Measurements from ENCODE around the gene DERA.

The DERA gene

DNA sequence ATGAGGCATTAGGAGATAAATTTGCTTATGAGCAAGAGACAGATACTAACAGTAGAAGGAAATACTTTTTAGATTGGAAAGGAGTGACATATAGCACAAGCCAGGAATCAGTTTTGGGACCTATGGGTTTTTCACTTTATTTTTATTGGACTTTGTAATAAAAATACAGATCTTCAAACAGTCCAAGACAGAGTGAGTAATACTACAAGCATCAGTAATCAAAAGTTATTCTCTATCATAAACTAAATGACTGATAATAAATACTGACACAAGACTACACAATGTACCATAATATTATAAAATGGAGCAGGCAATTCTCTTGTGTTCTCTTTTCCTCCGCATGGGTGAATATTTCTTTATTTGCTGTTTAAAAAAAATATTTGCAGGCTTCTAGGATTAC lies 85.8 kb downstream of the DERA start:
- no peak overlapping the region for H3K4ac ChIP-seq (ENCODE audit: low read length)
- WGBS, 2 donors (ENCODE audit: extremely low coverage in 2 of 2, insufficient read length in 2 of 2, insufficient replicate concordance in 1 of 2) = no CpG with 5 or more reads among the region's 1 CpG
- H3K9ac ChIP-seq (ENCODE audit: low read depth, low read length, poor library complexity) = no peak overlapping the region
- no peak overlapping the region for H2AFZ ChIP-seq (ENCODE audit: low read length)
- no peak overlapping the region for H3K4me2 ChIP-seq (ENCODE audit: insufficient read depth, low read length, poor library complexity, severe bottlenecking)
- peaks cover 2 to 5% of the 10 kb centered on the region in 2 donors for H3K36me3 ChIP-seq (replicated peaks in 1 of 2; ENCODE audit: control insufficient read depth in 2 of 2, insufficient read depth in 2 of 2, low read length in 2 of 2)
- no peak overlapping the region for H3K27ac ChIP-seq (replicated peaks; ENCODE audit: low read length)
- H4K8ac ChIP-seq (ENCODE audit: low read depth, low read length) = no peak overlapping the region
- H3K79me1 ChIP-seq (ENCODE audit: low read depth, low read length) = no peaks in the 10 kb centered on the region
- no peak overlapping the region for H3K4me3 ChIP-seq (ENCODE audit: low read length in 2 of 2)
- no peak overlapping the region for H2BK15ac ChIP-seq (ENCODE audit: low read length)
- no peak for DNase-seq (ENCODE audit: low spot score)
- H3K27me3 ChIP-seq (ENCODE audit: control insufficient read depth in 3 of 3, insufficient read depth in 3 of 3, low read depth in 1 of 3, low read length in 3 of 3) = no peaks in the 10 kb centered on the region
- H4K91ac ChIP-seq (ENCODE audit: low read depth, low read length, poor library complexity) = no peak overlapping the region
- H3K14ac ChIP-seq (ENCODE audit: low read length) = no peak overlapping the region
- no peaks in the 10 kb centered on the region for H3K9me3 ChIP-seq (replicated peaks in 1 of 2; ENCODE audit: control insufficient read depth in 2 of 2, insufficient read depth in 1 of 2, low read depth in 1 of 2, low read length in 2 of 2)
- H2BK12ac ChIP-seq (ENCODE audit: low read length) = no peak overlapping the region
- H2BK120ac ChIP-seq (ENCODE audit: low read depth, low read length) = no peak overlapping the region
- peaks cover 0 to 6% of the 10 kb centered on the region in 2 donors for H3K4me1 ChIP-seq (ENCODE audit: control insufficient read depth in 2 of 2, insufficient read depth in 1 of 2, low read depth in 1 of 2, low read length in 2 of 2)
- H2BK5ac ChIP-seq (ENCODE audit: low read length) = no peak overlapping the region
- no peak overlapping the region for H3K18ac ChIP-seq (ENCODE audit: low read length)
- no peak overlapping the region for H3K23ac ChIP-seq (ENCODE audit: low read depth, low read length, poor library complexity)
- no peak overlapping the region for H2AK5ac ChIP-seq (ENCODE audit: low read depth, low read length)

DNA sequence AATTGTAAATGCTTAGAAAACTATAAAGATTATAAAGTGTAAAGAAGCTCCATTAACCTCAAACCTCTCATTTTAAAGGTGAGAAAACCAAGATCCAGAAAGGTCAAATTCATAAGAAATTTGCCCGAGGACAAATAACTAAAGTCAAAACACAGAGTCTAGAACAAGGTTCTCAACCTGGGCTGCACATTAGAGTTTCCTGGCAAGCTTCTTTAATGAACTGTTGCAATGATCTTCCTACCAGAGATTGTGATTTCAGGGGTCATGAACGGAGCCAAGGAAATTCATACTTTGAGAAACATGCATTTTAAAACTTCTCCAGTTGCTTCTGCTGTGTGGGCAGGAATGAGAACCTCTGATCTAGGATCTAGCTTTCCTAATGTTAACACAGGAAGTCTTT lies 86.8 kb downstream of the DERA start:
- DNase-seq (ENCODE audit: low spot score) = no peak
- Histone ChIP-seq H2AFZ (ENCODE audit: low read length) (no peak overlapping the region), H3K27me3 (ENCODE audit: control insufficient read depth in 3 of 3, insufficient read depth in 3 of 3, low read depth in 1 of 3, low read length in 3 of 3) (no peaks in the 10 kb centered on the region), H3K9ac (ENCODE audit: low read depth, low read length, poor library complexity) (no peak overlapping the region), H3K4me1 (ENCODE audit: control insufficient read depth in 2 of 2, insufficient read depth in 1 of 2, low read depth in 1 of 2, low read length in 2 of 2) (peaks cover 0 to 6% of the 10 kb centered on the region in 2 donors), H2BK15ac (ENCODE audit: low read length) (no peak overlapping the region), H3K14ac (ENCODE audit: low read length) (no peak overlapping the region), H4K8ac (ENCODE audit: low read depth, low read length) (no peak overlapping the region), H3K18ac (ENCODE audit: low read length) (no peak overlapping the region), H3K27ac (replicated peaks; ENCODE audit: low read length) (no peak overlapping the region), H3K4me2 (ENCODE audit: insufficient read depth, low read length, poor library complexity, severe bottlenecking) (no peak overlapping the region), H3K9me3 (replicated peaks in 1 of 2; ENCODE audit: control insufficient read depth in 2 of 2, insufficient read depth in 1 of 2, low read depth in 1 of 2, low read length in 2 of 2) (no peaks in the 10 kb centered on the region), H2BK12ac (ENCODE audit: low read length) (no peak overlapping the region), H3K23ac (ENCODE audit: low read depth, low read length, poor library complexity) (no peak overlapping the region), H2BK5ac (ENCODE audit: low read length) (no peak overlapping the region), H2AK5ac (ENCODE audit: low read depth, low read length) (no peak overlapping the region), H3K4ac (ENCODE audit: low read length) (no peak overlapping the region), H3K36me3 (replicated peaks in 1 of 2; ENCODE audit: control insufficient read depth in 2 of 2, insufficient read depth in 2 of 2, low read length in 2 of 2) (peaks cover 2 to 3% of the 10 kb centered on the region in 2 donors), H3K4me3 (ENCODE audit: low read length in 2 of 2) (no peak overlapping the region), H3K79me1 (ENCODE audit: low read depth, low read length) (no peaks in the 10 kb centered on the region), H2BK120ac (ENCODE audit: low read depth, low read length) (no peak overlapping the region), H4K91ac (ENCODE audit: low read depth, low read length, poor library complexity) (no peak overlapping the region)
- no CpG with 5 or more reads among the region's 2 CpGs for WGBS, 2 donors (ENCODE audit: extremely low coverage in 2 of 2, insufficient read length in 2 of 2, insufficient replicate concordance in 1 of 2)

DNA sequence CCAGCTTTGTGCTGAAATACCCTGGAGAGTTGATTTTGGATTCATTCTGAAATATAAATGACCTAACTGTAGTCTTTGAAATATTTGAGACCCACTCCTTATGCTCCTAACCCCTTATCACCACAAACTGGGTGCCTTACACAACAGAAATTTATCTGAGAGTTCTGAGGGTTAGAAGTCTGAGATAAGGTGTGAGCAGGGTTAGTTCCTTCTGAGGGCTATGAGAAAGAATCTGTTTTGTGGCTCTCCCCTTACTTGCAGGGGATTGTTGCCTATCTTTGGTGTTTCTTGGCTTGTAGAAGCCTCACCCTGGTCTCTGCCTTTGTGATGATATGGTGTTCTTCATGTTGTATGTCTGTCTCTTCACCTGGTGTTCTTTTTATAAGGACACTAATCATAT lies 91.7 kb downstream of the DERA start:
- Histone ChIP-seq H3K4me3 (ENCODE audit: low read length in 2 of 2) (no peak overlapping the region), H3K14ac (ENCODE audit: low read length) (no peak overlapping the region), H3K4ac (ENCODE audit: low read length) (no peak overlapping the region), H2BK15ac (ENCODE audit: low read length) (no peak overlapping the region), H3K27ac (replicated peaks; ENCODE audit: low read length) (no peak overlapping the region), H3K9ac (ENCODE audit: low read depth, low read length, poor library complexity) (no peak overlapping the region), H2BK120ac (ENCODE audit: low read depth, low read length) (no peak overlapping the region), H3K9me3 (replicated peaks in 1 of 2; ENCODE audit: control insufficient read depth in 2 of 2, insufficient read depth in 1 of 2, low read depth in 1 of 2, low read length in 2 of 2) (no peaks in the 10 kb centered on the region), H2AK5ac (ENCODE audit: low read depth, low read length) (no peak overlapping the region), H2BK12ac (ENCODE audit: low read length) (no peak overlapping the region), H3K27me3 (ENCODE audit: control insufficient read depth in 3 of 3, insufficient read depth in 3 of 3, low read depth in 1 of 3, low read length in 3 of 3) (no peaks in the 10 kb centered on the region), H3K18ac (ENCODE audit: low read length) (no peak overlapping the region), H3K36me3 (replicated peaks in 1 of 2; ENCODE audit: control insufficient read depth in 2 of 2, insufficient read depth in 2 of 2, low read length in 2 of 2) (peaks cover 2 to 16% of the 10 kb centered on the region in 2 donors), H4K91ac (ENCODE audit: low read depth, low read length, poor library complexity) (no peak overlapping the region), H3K4me1 (ENCODE audit: control insufficient read depth in 2 of 2, insufficient read depth in 1 of 2, low read depth in 1 of 2, low read length in 2 of 2) (peaks cover 0 to 6% of the 10 kb centered on the region in 2 donors), H4K8ac (ENCODE audit: low read depth, low read length) (no peak overlapping the region), H3K79me1 (ENCODE audit: low read depth, low read length) (no peaks in the 10 kb centered on the region), H3K23ac (ENCODE audit: low read depth, low read length, poor library complexity) (no peak overlapping the region), H3K4me2 (ENCODE audit: insufficient read depth, low read length, poor library complexity, severe bottlenecking) (no peak overlapping the region), H2BK5ac (ENCODE audit: low read length) (no peak overlapping the region), H2AFZ (ENCODE audit: low read length) (no peak overlapping the region)
- no peak for DNase-seq (ENCODE audit: low spot score)

DNA sequence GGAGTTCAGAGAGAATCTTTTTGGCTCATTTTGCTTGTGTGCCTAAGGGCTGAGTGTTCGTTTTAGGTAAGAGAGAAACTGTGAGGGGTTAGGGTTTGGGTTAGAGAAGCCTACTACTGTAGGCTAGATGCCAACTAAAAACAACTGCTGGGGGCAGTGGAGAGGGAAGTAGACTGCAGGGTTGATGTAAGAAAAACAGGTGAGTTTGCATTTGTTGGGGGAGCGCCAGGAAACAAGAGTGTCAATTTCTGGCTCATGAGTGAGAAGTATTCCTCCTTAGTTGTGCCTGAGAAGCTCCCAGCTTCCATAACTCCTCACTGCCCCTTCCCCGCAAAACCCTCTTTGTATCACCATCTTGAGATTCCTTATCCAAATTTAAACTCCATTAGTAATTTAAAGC lies 92.3 kb downstream of the DERA start:
- H2AFZ ChIP-seq (ENCODE audit: low read length) = no peak overlapping the region
- H2BK15ac ChIP-seq (ENCODE audit: low read length) = no peak overlapping the region
- H2BK12ac ChIP-seq (ENCODE audit: low read length) = no peak overlapping the region
- H4K8ac ChIP-seq (ENCODE audit: low read depth, low read length) = no peak overlapping the region
- no peak overlapping the region for H3K27ac ChIP-seq (replicated peaks; ENCODE audit: low read length)
- H3K27me3 ChIP-seq (ENCODE audit: control insufficient read depth in 3 of 3, insufficient read depth in 3 of 3, low read depth in 1 of 3, low read length in 3 of 3) = no peaks in the 10 kb centered on the region
- no peak overlapping the region for H3K18ac ChIP-seq (ENCODE audit: low read length)
- H2BK5ac ChIP-seq (ENCODE audit: low read length) = no peak overlapping the region
- H3K4ac ChIP-seq (ENCODE audit: low read length) = no peak overlapping the region
- no CpG with 5 or more reads among the region's 3 CpGs for WGBS, 2 donors (ENCODE audit: extremely low coverage in 2 of 2, insufficient read length in 2 of 2, insufficient replicate concordance in 1 of 2)
- H3K9me3 ChIP-seq (replicated peaks in 1 of 2; ENCODE audit: control insufficient read depth in 2 of 2, insufficient read depth in 1 of 2, low read depth in 1 of 2, low read length in 2 of 2) = no peaks in the 10 kb centered on the region
- H3K79me1 ChIP-seq (ENCODE audit: low read depth, low read length) = no peaks in the 10 kb centered on the region
- no peak overlapping the region for H3K23ac ChIP-seq (ENCODE audit: low read depth, low read length, poor library complexity)
- H2AK5ac ChIP-seq (ENCODE audit: low read depth, low read length) = no peak overlapping the region
- H2BK120ac ChIP-seq (ENCODE audit: low read depth, low read length) = no peak overlapping the region
- no peak for DNase-seq (ENCODE audit: low spot score)
- no peak overlapping the region for H3K4me2 ChIP-seq (ENCODE audit: insufficient read depth, low read length, poor library complexity, severe bottlenecking)
- H3K36me3 ChIP-seq (replicated peaks in 1 of 2; ENCODE audit: control insufficient read depth in 2 of 2, insufficient read depth in 2 of 2, low read length in 2 of 2) = peaks cover 2 to 14% of the 10 kb centered on the region in 2 donors
- H3K14ac ChIP-seq (ENCODE audit: low read length) = no peak overlapping the region
- no peak overlapping the region for H4K91ac ChIP-seq (ENCODE audit: low read depth, low read length, poor library complexity)
- H3K4me3 ChIP-seq (ENCODE audit: low read length in 2 of 2) = no peak overlapping the region
- H3K4me1 ChIP-seq (ENCODE audit: control insufficient read depth in 2 of 2, insufficient read depth in 1 of 2, low read depth in 1 of 2, low read length in 2 of 2) = peaks cover 0 to 6% of the 10 kb centered on the region in 2 donors
- H3K9ac ChIP-seq (ENCODE audit: low read depth, low read length, poor library complexity) = no peak overlapping the region

Data from neuronal stem cell (in vitro differentiated cells).